B cell (primary cell): ENCODE measurements around the gene CAMTA1. TPM values are rescaled to one million over a fixed set of nuclear protein-coding genes. Genes with fewer than 3 reads are reported as not detected.

ENCODE experiments used
- ATAC-seq: fragments of 200-7000 bp; cut with Tn5 transposase; one replicate; pipeline ENCODE4 v1.10.0; 2021; ENCODE audit warnings: low read depth, mild to moderate bottlenecking, moderate number of reproducible peaks, moderate library complexity
- CTCF ChIA-PET: fragments of 350-600 bp; sonication (Branson Sonifier 250); formaldehyde crosslinking; loops from one replicate; lab custom pipeline; 2021; ENCODE audit warnings: antibody characterized with exemption, inconsistent platforms; lab: Charles Lee
- POLR2A ChIA-PET: fragments of 350-600 bp; sonication (Branson Sonifier 250); formaldehyde crosslinking; loops from one replicate; lab custom pipeline; 2021; ENCODE audit warnings: antibody characterized with exemption; lab: Charles Lee
- DNase-seq: peaks from one replicate; pipeline ENCODE4 v3.0.0; 2013
- H2AFZ ChIP-seq: 2 replicates; pipeline ENCODE4 v1.6.1; 2012; ENCODE audit warnings: mild to moderate bottlenecking, low read depth, low read length; ENCODE audit not compliant: insufficient read depth, poor library complexity, severe bottlenecking
- H3K27ac ChIP-seq, 2 donors: 1 replicate in 1 of 2; 2 replicates in 1 of 2; pipeline ENCODE4 v1.5.1; 2012 to 2013; ENCODE audit warnings: low read length in 2 of 2, mild to moderate bottlenecking in 2 of 2, moderate library complexity in 1 of 2
- H3K27me3 ChIP-seq, 4 experiments: fragments of 200-600 bp in 1 of 4; sonication (generic) in 1 of 4; replicated peaks in 1 of 4; 1 replicate in 2 of 4; 2 replicates in 2 of 4; pipeline versions ENCODE4 v1.6.1 to v1.7.0; 2013 to 2016; ENCODE audit warnings: low read length in 3 of 4, mild to moderate bottlenecking in 2 of 4, mixed read lengths in 1 of 4, moderate library complexity in 1 of 4; ENCODE audit not compliant: insufficient read depth in 4 of 4, control insufficient read depth in 3 of 4; ENCODE audit errors: control extremely low read depth in 1 of 4
- H3K36me3 ChIP-seq, 2 experiments: replicated peaks in 1 of 2; 1 replicate in 1 of 2; 2 replicates in 1 of 2; pipeline versions ENCODE4 v1.6.1 to v1.7.1; 2013; ENCODE audit warnings: low read length in 1 of 2; ENCODE audit not compliant: insufficient read depth in 2 of 2, control insufficient read depth in 1 of 2; ENCODE audit errors: control extremely low read depth in 1 of 2, extremely low read depth in 1 of 2
- H3K4me1 ChIP-seq, 2 donors: fragments of 200-600 bp in 1 of 2; sonication (generic) in 1 of 2; 1 replicate in 1 of 2; 2 replicates in 1 of 2; pipeline versions ENCODE4 v1.5.1 to v1.6.1; 2013 to 2017; ENCODE audit warnings: low read length in 2 of 2; ENCODE audit not compliant: control insufficient read depth in 2 of 2, insufficient read depth in 2 of 2
- H3K4me2 ChIP-seq: replicated peaks from 2 replicates; pipeline ENCODE3; 2012; ENCODE audit warnings: mild to moderate bottlenecking, low read depth, low read length; ENCODE audit not compliant: poor library complexity, severe bottlenecking
- H3K4me3 ChIP-seq, 5 experiments: fragments of 200-600 bp in 1 of 5; sonication (generic) in 1 of 5; 1 replicate in 3 of 5; 2 replicates in 2 of 5; pipeline versions ENCODE4 v1.5.1 to v1.7.0; 2011 to 2016; ENCODE audit warnings: low read length in 4 of 5, mild to moderate bottlenecking in 4 of 5, low read depth in 2 of 5, control low read depth in 1 of 5, moderate library complexity in 1 of 5; ENCODE audit not compliant: insufficient read depth in 1 of 5; ENCODE audit errors: control extremely low read depth in 1 of 5, extremely low read depth in 1 of 5
- H3K79me2 ChIP-seq: fragments of 200-600 bp; sonication (generic); one replicate; pipeline ENCODE4 v1.6.0; 2016; ENCODE audit warnings: low read length; ENCODE audit not compliant: control insufficient read depth, insufficient read depth
- H3K9ac ChIP-seq: fragments of 200-600 bp; sonication (generic); 2 replicates; pipeline ENCODE4 v1.6.1; 2017; ENCODE audit warnings: mild to moderate bottlenecking, low read length, moderate library complexity
- H3K9me3 ChIP-seq, 3 donors: one replicate each; pipeline versions ENCODE4 v1.6.1 to v1.7.1; 2013; ENCODE audit warnings: low read length in 2 of 3; ENCODE audit not compliant: control insufficient read depth in 2 of 3, insufficient read depth in 1 of 3; ENCODE audit errors: control extremely low read depth in 1 of 3
- H4K20me1 ChIP-seq: 2 replicates; pipeline ENCODE4 v1.6.0; 2012; ENCODE audit warnings: mild to moderate bottlenecking, low read length; ENCODE audit not compliant: insufficient read depth, control insufficient read depth, poor library complexity, severe bottlenecking
- H3K27ac Mint-ChIP-seq: one replicate; pipeline ENCODE4 v1.8.0; 2021; ENCODE audit warnings: mixed read lengths
- H3K27me3 Mint-ChIP-seq: one replicate; pipeline ENCODE4 v1.8.0; 2021; ENCODE audit warnings: mixed read lengths
- H3K4me1 Mint-ChIP-seq: one replicate; pipeline ENCODE4 v1.8.0; 2021; ENCODE audit warnings: mixed read lengths
- H3K4me3 Mint-ChIP-seq: one replicate; pipeline ENCODE4 v1.8.0; 2021; ENCODE audit warnings: mixed read lengths
- H3K9me3 Mint-ChIP-seq: one replicate; pipeline ENCODE4 v1.8.0; 2022; ENCODE audit warnings: mixed read lengths; ENCODE audit not compliant: insufficient read depth
- CTCF ChIP-seq: fragments of 200-600 bp; IDR thresholded peaks from one replicate; pipeline ENCODE4 v1.8.0; 2022; ENCODE audit warnings: antibody characterized with exemption, mild to moderate bottlenecking
- EZH2 ChIP-seq: IDR thresholded peaks from 2 replicates; pipeline ENCODE4 v1.6.1; 2012; ENCODE audit warnings: borderline replicate concordance, low read depth, mild to moderate bottlenecking, moderate library complexity, low read length; ENCODE audit not compliant: insufficient read depth, poor library complexity, severe bottlenecking
- WGBS: methylation state at CpG from one replicate; pipeline ENCODE4 v1.1.5; 2013; ENCODE audit warnings: missing lambda C conversion rate; ENCODE audit not compliant: insufficient coverage; 5-methylcytosine and 5-hydroxymethylcytosine counted together
- intact Hi-C: fragments of 100-400 bp; cut with micrococcal nuclease; formaldehyde crosslinking; loops from one replicate; pipeline ENCODE4 v1.10.0; 2022
- polyA plus RNA-seq: library from polyadenylated mRNA; depleted of rRNA; stranded (reverse); fragments of >200 nt; gene quantifications from 2 replicates; pipeline ENCODE4 v1.2.3, GENCODE V29; 2012
- total RNA-seq, 2 donors: library from RNA; stranded (reverse); fragments of 120-200 nt in 1 of 2; gene quantifications; 1 replicate in 1 of 2; 2 replicates in 1 of 2; pipeline versions ENCODE4 v1.2.3 to v1.2.4, GENCODE V29; 2013 to 2022

CAMTA1 gene
- total and polyA plus RNA-seq, 2 donors (not counting 1 experiment from before 2014, with no cell fraction given) = 42.2 to 45.7 TPM

GRCh38 chr1:7783826-7784491, 998.7 kb downstream of the CAMTA1 start, which contains the start of gene PER3:
Gene PER3, plus strand, starts transcription at chr1:7784291. Its CDS starts 587 bp downstream, at chr1:7784878.
- ChIA-PET POLR2A (interaction anchor here (0.6 to 1.7 kb wide), 3 partner anchors 13 to 1461 kb away, joined by 3 to 5 read pairs (median 5); partner anchors contain the start of genes RERE and VAMP3), CTCF (interaction anchor here (2.6 kb wide), 1 partner anchor 32 kb away, joined by 9 read pairs; no protein-coding TSS in a partner anchor)
- intact Hi-C loops = loop anchor here (1.0 to 10.0 kb wide), 2 partner anchors 13 to 1789 kb away; partner anchors contain the start of genes NPHP4 and VAMP3
- peak; percentile 85 for ATAC-seq
- peak within 1 kb of the TSS; percentile 81 for H2AFZ ChIP-seq
- H3K27ac ChIP-seq = peak within 1 kb of the TSS; percentile 39 to 87
- Mint-ChIP-seq H3K4me3 (peak within 1 kb of the TSS; percentile 80), H3K4me1 (peaks cover 21% of the 10 kb centered on the region), H3K27ac (peak within 1 kb of the TSS; percentile 68), H3K27me3 (no peaks in the 10 kb centered on the region), H3K9me3 (no peaks in the 10 kb centered on the region)
- TF ChIP-seq EZH2 = no peak
- no peak for TF ChIP-seq CTCF
- peak within 1 kb of the TSS; percentile 69 for H3K9ac ChIP-seq
- H3K9me3 ChIP-seq = peaks cover 0 to 7% (median 0%) of the 10 kb centered on the region in 3 donors
- H3K36me3 ChIP-seq = peaks cover 5 to 16% of the 10 kb centered on the region in 2 experiments
- H3K4me3 ChIP-seq = peak within 1 kb of the TSS in 4 of 5 experiments; percentile 26 to 69 (median 62)
- WGBS = 2% methylated on average over 89 of the region's 90 CpGs
- H3K4me2 ChIP-seq = peak within 1 kb of the TSS; percentile 90
- peak; percentile 96 for DNase-seq
- peaks cover 8 to 22% of the 10 kb centered on the region in 2 donors for H3K4me1 ChIP-seq
- no peaks in the 10 kb centered on the region for H3K79me2 ChIP-seq
- no peaks in the 10 kb centered on the region for H4K20me1 ChIP-seq
- no peaks in the 10 kb centered on the region for H3K27me3 ChIP-seq
